Loucy (cell line): ENCODE measurements around the gene MTRF1L.

ENCODE experiments used
- H2AFZ ChIP-seq: fragments of 200-600 bp; sonication (generic); 2 replicates; pipeline ENCODE4 v1.6.0; 2016; ENCODE audit warnings: antibody characterized with exemption, mild to moderate bottlenecking, low read length, moderate library complexity
- H3F3A ChIP-seq: fragments of 200-600 bp; 2 replicates; pipeline ENCODE4 v1.6.0; 2016; ENCODE audit warnings: antibody characterized with exemption, low read depth, mild to moderate bottlenecking
- H3K27me3 ChIP-seq: fragments of 200-600 bp; sonication (generic); 2 replicates; pipeline ENCODE4 v1.6.1; 2014; ENCODE audit warnings: low read length, mild to moderate bottlenecking; ENCODE audit not compliant: insufficient read depth, poor library complexity, severe bottlenecking
- H3K36me3 ChIP-seq: fragments of 200-600 bp; sonication (generic); 2 replicates; pipeline ENCODE4 v1.6.1; 2016; ENCODE audit warnings: low read length; ENCODE audit not compliant: insufficient read depth
- H3K4me1 ChIP-seq: fragments of 200-600 bp; sonication (generic); 2 replicates; pipeline ENCODE4 v1.5.1; 2014; ENCODE audit warnings: low read length, mild to moderate bottlenecking; ENCODE audit not compliant: insufficient read depth, poor library complexity, severe bottlenecking
- H3K4me2 ChIP-seq: fragments of 200-600 bp; sonication (generic); 2 replicates; pipeline ENCODE4 v1.6.0; 2014; ENCODE audit warnings: antibody characterized with exemption, low read length, low read depth, mild to moderate bottlenecking; ENCODE audit not compliant: poor library complexity, severe bottlenecking
- H3K4me3 ChIP-seq: fragments of 200-600 bp; sonication (generic); 2 replicates; pipeline ENCODE4 v1.5.1; 2014; ENCODE audit warnings: low read length, mild to moderate bottlenecking, mixed read lengths; ENCODE audit not compliant: poor library complexity, severe bottlenecking
- H3K79me2 ChIP-seq: fragments of 200-600 bp; sonication (generic); 2 replicates; pipeline ENCODE4 v1.6.1; 2014; ENCODE audit warnings: low read length; ENCODE audit not compliant: insufficient read depth
- H3K9ac ChIP-seq: fragments of 200-600 bp; sonication (generic); 2 replicates; pipeline ENCODE4 v1.6.0; 2014; ENCODE audit warnings: mild to moderate bottlenecking, low read depth, low read length, moderate library complexity; ENCODE audit not compliant: poor library complexity, severe bottlenecking
- H3K9me2 ChIP-seq: fragments of 200-600 bp; sonication (generic); replicated peaks from 2 replicates; pipeline ENCODE4 v1.6.1; 2016; ENCODE audit warnings: low read depth, low read length, mixed read lengths
- H3K9me3 ChIP-seq: fragments of 200-600 bp; sonication (generic); 2 replicates; pipeline ENCODE4 v1.6.1; 2014; ENCODE audit warnings: mild to moderate bottlenecking, antibody characterized with exemption, low read length, low read depth; ENCODE audit not compliant: insufficient read depth
- H4K20me1 ChIP-seq: fragments of 200-600 bp; sonication (generic); 2 replicates; pipeline ENCODE4 v1.6.0; 2014; ENCODE audit warnings: antibody characterized with exemption, low read length, mild to moderate bottlenecking; ENCODE audit not compliant: insufficient read depth, poor library complexity, severe bottlenecking
- CTCF ChIP-seq: fragments of 200-600 bp; sonication (generic); conservative IDR thresholded peaks from 2 replicates; pipeline ENCODE4 v1.5.1; 2014; ENCODE audit warnings: mild to moderate bottlenecking, antibody characterized with exemption, low read length
- EZH2phosphoT487 ChIP-seq: fragments of 200-600 bp; IDR thresholded peaks from 2 replicates; pipeline ENCODE4 v1.6.1; 2018; ENCODE audit warnings: antibody characterized with exemption, mild to moderate bottlenecking, moderate library complexity, borderline replicate concordance

Gene MTRF1L

GRCh38 chr6:152942319-152942869 lies 60.1 kb downstream of the MTRF1L start:
- Histone ChIP-seq H3K36me3 (no peaks in the 10 kb centered on the region), H4K20me1 (no peaks in the 10 kb centered on the region)

GRCh38 chr6:152941746-152942145 lies 60.8 kb downstream of the MTRF1L start:
- Histone ChIP-seq H3K9me3 (no peaks in the 10 kb centered on the region), H3K9ac (no peak overlapping the region), H4K20me1 (no peaks in the 10 kb centered on the region), H3F3A (no peaks in the 10 kb centered on the region), H3K4me1 (no peaks in the 10 kb centered on the region), H3K79me2 (no peaks in the 10 kb centered on the region), H3K27me3 (no peaks in the 10 kb centered on the region), H3K4me3 (no peak overlapping the region), H3K9me2 (no peaks in the 10 kb centered on the region), H3K4me2 (no peak overlapping the region), H3K36me3 (no peaks in the 10 kb centered on the region), H2AFZ (no peak overlapping the region)
- no peak for TF ChIP-seq EZH2phosphoT487
- TF ChIP-seq CTCF, result no peak

More at GRCh38 chr6:152942319-152942869, 60.1 kb downstream of the MTRF1L start:
- no peaks in the 10 kb centered on the region for H3K79me2 ChIP-seq
- H3K27me3 ChIP-seq, result no peaks in the 10 kb centered on the region
- H3K9me2 ChIP-seq, result no peaks in the 10 kb centered on the region
- no peaks in the 10 kb centered on the region for H3F3A ChIP-seq
- no peaks in the 10 kb centered on the region for H3K4me1 ChIP-seq
- H2AFZ ChIP-seq, result no peak overlapping the region
- H3K4me3 ChIP-seq, result no peak overlapping the region
- no peak overlapping the region for H3K4me2 ChIP-seq
- no peak overlapping the region for H3K9ac ChIP-seq
- TF ChIP-seq CTCF (no peak), EZH2phosphoT487 (no peak)
- no peaks in the 10 kb centered on the region for H3K9me3 ChIP-seq
